Measurements from ENCODE around the gene TTLL4. TPM values are rescaled to one million over a fixed set of nuclear protein-coding genes. Genes with fewer than 3 reads are reported as not detected.

Gene TTLL4
- polyA plus RNA-seq, 1 experiment, result 16.3 TPM

DNA sequence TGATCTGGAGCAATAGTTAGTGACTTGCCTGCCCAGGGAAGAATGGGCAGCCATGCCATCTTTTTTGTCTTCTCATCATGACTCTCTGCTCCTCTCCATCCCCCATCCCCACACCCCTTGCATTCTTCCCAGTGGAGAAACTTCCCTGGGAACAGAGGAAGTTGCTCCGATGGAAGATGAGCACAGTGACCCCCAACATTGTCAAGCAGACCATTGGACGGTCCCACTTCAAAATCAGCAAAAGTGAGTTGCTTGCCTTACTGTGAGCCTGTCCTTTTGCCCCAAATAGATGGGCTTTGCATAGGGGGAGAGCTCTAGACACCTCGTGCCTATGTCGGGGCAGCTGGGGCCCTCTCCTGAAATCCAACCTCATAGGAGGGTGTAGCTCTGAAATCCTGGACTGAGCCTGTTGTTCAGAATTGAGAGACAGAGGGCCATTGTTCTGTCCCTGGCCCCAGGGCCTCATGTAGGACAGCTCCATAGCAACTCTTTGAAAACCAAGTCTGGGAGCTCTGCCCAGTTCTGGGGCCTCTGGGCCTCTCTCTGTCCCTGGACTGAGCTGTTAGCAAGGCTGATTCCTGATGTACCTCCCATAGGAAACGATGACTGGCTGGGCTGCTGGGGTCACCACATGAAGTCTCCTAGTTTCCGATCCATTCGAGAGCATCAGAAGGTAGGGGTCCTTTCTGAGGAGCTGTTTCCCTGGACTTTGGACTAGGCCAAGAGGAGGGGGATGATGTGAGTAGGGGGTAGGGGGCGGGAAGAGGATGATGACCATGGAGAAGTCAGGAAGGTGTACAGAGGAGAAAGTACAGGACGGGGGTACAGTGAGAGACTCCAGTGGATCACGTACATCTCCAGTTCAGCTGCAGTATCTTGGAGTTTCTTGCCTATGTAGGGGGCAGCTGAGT, 35.2 kb downstream of the TTLL4 start:
- no peak for DNase-seq (ENCODE audit: low read depth, low spot score)
- no peaks in the 10 kb centered on the region for H3K9me3 ChIP-seq (ENCODE audit: control insufficient read depth, insufficient read depth, low read length)
- ChIA-PET POLR2A (interaction anchor here (0.6 kb wide), 1 partner anchor 57 kb away, joined by 10 read pairs; no protein-coding TSS in a partner anchor), CTCF (interaction anchor here (0.7 to 1.2 kb wide), 4 partner anchors 13 to 58 kb away, joined by 3 to 4 read pairs (median 3); partner anchors contain the start of gene TTLL4)
- H3K27ac ChIP-seq (ENCODE audit: low read depth, low read length), result no peak overlapping the region
- H3K4me3 ChIP-seq (ENCODE audit: low read depth, low read length), result no peak overlapping the region
- no peaks in the 10 kb centered on the region for H3K27me3 ChIP-seq (ENCODE audit: control insufficient read depth, insufficient read depth, low read length)
- TF ChIP-seq, protein P1, sequence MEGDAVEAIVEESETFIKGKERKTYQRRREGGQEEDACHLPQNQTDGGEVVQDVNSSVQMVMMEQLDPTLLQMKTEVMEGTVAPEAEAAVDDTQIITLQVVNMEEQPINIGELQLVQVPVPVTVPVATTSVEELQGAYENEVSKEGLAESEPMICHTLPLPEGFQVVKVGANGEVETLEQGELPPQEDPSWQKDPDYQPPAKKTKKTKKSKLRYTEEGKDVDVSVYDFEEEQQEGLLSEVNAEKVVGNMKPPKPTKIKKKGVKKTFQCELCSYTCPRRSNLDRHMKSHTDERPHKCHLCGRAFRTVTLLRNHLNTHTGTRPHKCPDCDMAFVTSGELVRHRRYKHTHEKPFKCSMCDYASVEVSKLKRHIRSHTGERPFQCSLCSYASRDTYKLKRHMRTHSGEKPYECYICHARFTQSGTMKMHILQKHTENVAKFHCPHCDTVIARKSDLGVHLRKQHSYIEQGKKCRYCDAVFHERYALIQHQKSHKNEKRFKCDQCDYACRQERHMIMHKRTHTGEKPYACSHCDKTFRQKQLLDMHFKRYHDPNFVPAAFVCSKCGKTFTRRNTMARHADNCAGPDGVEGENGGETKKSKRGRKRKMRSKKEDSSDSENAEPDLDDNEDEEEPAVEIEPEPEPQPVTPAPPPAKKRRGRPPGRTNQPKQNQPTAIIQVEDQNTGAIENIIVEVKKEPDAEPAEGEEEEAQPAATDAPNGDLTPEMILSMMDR (IDR thresholded peaks at IDR 0.05; ENCODE audit: low read depth, low read length), result no peak

DNA sequence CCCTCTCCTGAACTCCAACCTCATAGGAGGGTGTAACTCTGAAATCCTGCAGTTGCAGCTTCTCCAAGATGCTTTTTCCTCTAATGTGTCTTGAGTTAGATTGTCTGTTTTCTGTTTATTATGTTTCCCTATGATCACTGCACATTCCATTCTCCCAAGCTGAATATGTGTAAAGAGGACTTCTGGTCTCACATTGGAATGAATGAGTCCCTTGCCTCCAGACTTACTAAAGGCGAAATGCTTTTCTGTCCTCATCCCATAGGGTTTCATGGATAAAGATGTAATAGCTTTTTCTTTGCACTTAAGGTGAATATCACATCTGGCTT, 35.8 kb downstream of the TTLL4 start:
- POLR2A ChIA-PET, result interaction anchor here (0.6 kb wide), 1 partner anchor 57 kb away, joined by 10 read pairs; no protein-coding TSS in a partner anchor
- CTCF ChIA-PET, result interaction anchor here (0.7 to 1.1 kb wide), 3 partner anchors 14 to 59 kb away, joined by 3 to 4 read pairs (median 3); partner anchors contain the start of gene TTLL4

DNA sequence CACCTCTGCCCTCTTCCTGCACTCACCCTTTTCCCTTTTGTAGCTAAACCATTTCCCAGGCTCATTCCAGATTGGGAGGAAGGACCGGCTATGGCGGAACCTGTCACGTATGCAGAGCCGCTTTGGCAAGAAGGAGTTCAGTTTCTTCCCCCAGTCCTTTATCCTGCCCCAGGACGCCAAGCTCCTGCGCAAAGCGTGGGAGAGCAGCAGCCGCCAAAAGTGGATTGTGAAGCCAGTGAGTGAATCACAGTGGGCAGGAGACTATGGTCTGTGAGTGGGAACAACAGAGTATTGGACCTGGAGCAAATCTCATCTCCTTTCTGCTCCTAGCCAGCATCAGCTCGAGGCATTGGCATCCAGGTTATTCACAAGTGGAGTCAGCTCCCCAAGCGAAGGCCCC, 36.3 kb downstream of the TTLL4 start:
- ChIA-PET CTCF (interaction anchor here (1.1 kb wide), 1 partner anchor 36 kb away, joined by 4 read pairs; the partner anchor contains the start of gene TTLL4), POLR2A (no interaction called here)
- H3K27me3 ChIP-seq (ENCODE audit: control insufficient read depth, insufficient read depth, low read length), result no peaks in the 10 kb centered on the region
- no peaks in the 10 kb centered on the region for H3K9me3 ChIP-seq (ENCODE audit: control insufficient read depth, insufficient read depth, low read length)
- TF ChIP-seq, protein P1 (IDR thresholded peaks at IDR 0.05; ENCODE audit: low read depth, low read length), result no peak
- DNase-seq (ENCODE audit: low read depth, low spot score), result no peak
- H3K27ac ChIP-seq (ENCODE audit: low read depth, low read length), result no peak overlapping the region
- no peak overlapping the region for H3K4me3 ChIP-seq (ENCODE audit: low read depth, low read length)

More for the DNA sequence above, 35.8 kb downstream of the TTLL4 start:
- H3K27me3 ChIP-seq (ENCODE audit: control insufficient read depth, insufficient read depth, low read length), result no peaks in the 10 kb centered on the region
- TF ChIP-seq, protein P1 (IDR thresholded peaks at IDR 0.05; ENCODE audit: low read depth, low read length), result no peak
- no peak overlapping the region for H3K27ac ChIP-seq (ENCODE audit: low read depth, low read length)
- H3K9me3 ChIP-seq (ENCODE audit: control insufficient read depth, insufficient read depth, low read length), result no peaks in the 10 kb centered on the region
- H3K4me3 ChIP-seq (ENCODE audit: low read depth, low read length), result no peak overlapping the region
- no peak for DNase-seq (ENCODE audit: low read depth, low spot score)

DNA sequence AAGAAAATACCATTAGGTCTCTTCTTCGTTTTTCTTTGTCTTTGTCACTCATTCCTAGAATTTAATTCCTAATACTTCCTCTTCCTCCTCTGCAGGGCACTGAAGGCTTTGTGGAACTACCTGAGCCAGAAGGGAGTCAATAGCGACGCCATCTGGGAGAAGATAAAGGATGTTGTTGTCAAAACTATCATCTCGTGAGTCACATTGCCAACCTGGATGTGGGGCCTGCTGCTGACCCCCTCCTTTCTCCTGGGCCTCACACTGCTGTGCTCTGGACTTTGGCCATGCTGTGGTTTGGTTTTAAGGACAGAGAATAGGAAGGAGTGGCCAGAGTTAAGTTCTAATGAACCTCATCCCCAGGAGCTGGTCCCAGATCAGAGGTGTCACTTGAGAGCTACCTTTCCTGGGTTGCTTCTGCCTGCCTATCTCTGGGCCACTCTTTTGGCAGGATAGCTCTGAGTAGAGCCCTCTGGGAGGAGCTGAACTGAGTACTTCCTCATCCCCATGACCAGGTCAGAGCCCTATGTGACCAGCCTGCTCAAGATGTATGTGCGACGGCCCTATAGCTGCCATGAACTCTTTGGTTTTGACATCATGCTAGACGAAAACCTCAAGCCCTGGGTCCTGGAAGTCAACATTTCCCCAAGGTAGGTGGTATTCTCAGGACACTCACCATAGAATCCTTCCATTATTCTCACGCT, 38.3 kb downstream of the TTLL4 start:
- Histone ChIP-seq H3K27me3 (ENCODE audit: control insufficient read depth, insufficient read depth, low read length) (no peaks in the 10 kb centered on the region), H3K4me3 (ENCODE audit: low read depth, low read length) (no peak overlapping the region), H3K27ac (ENCODE audit: low read depth, low read length) (no peak overlapping the region), H3K9me3 (ENCODE audit: control insufficient read depth, insufficient read depth, low read length) (no peaks in the 10 kb centered on the region)
- DNase-seq (ENCODE audit: low read depth, low spot score), result no peak
- TF ChIP-seq, protein P1 (IDR thresholded peaks at IDR 0.05; ENCODE audit: low read depth, low read length), result no peak
- ChIA-PET CTCF (no interaction called here), POLR2A (interaction anchor here (0.6 kb wide), 1 partner anchor 17 kb away, joined by 3 read pairs; no protein-coding TSS in a partner anchor)
